Measurements from ENCODE around the gene ZBTB48.

Gene ZBTB48

GRCh38 chr1:6574025-6574620 is 5.7 kb upstream of the ZBTB48 start:
- DNase-seq, result no peak

GRCh38 chr1:6574818-6575217 is 5.0 kb upstream of the ZBTB48 start:
- no peak for DNase-seq

- no peak for DNase-seq
Measured at GRCh38 chr1:6577831-6578525, 1.8 kb upstream of the ZBTB48 start.

- no peak for DNase-seq
Measured at GRCh38 chr1:6578624-6579373, 995 bp upstream of the ZBTB48 start.

GRCh38 chr1:6580119-6580592 is 362 bp downstream of the ZBTB48 start:
- DNase-seq, result no peak

- no peak for DNase-seq
Measured at GRCh38 chr1:6580593-6581409, 1.0 kb downstream of the ZBTB48 start.

GRCh38 chr1:6581561-6582305 is 1.9 kb downstream of the ZBTB48 start:
- DNase-seq, result no peak

- DNase-seq, result no peak
Measured at GRCh38 chr1:6582370-6582769, 2.6 kb downstream of the ZBTB48 start.

GRCh38 chr1:6584126-6585080 is 4.6 kb downstream of the ZBTB48 start:
- DNase-seq, result no peak

- no peak for DNase-seq
Measured at GRCh38 chr1:6585081-6585722, 5.4 kb downstream of the ZBTB48 start.

GRCh38 chr1:6585841-6586240 is 6.0 kb downstream of the ZBTB48 start:
- no peak for DNase-seq

GRCh38 chr1:6586404-6586816 is 6.6 kb downstream of the ZBTB48 start:
- no peak for DNase-seq

GRCh38 chr1:6587261-6588005 is 7.6 kb downstream of the ZBTB48 start:
- no peak for DNase-seq

- no peak for DNase-seq
Measured at GRCh38 chr1:6588128-6588892, 8.5 kb downstream of the ZBTB48 start.

- no peak for DNase-seq
Measured at GRCh38 chr1:6588893-6589520, 9.2 kb downstream of the ZBTB48 start.

- no peak for DNase-seq
Measured at GRCh38 chr1:6590046-6590445, 10.3 kb downstream of the ZBTB48 start.

GRCh38 chr1:6591222-6591621 is 11.4 kb downstream of the ZBTB48 start:
- DNase-seq, result no peak

GRCh38 chr1:6591644-6592043 is 11.8 kb downstream of the ZBTB48 start:
- no peak for DNase-seq

- DNase-seq, result no peak
Measured at GRCh38 chr1:6592441-6592840, 12.6 kb downstream of the ZBTB48 start.

Data from NCI-H2081 treated with DMSO at 0.1 percent for 48 hours (cell line).